GM12878 (cell line): Measurements from ENCODE around the gene POLR2I. TPM values are rescaled to one million over a fixed set of nuclear protein-coding genes. Genes with fewer than 3 reads are reported as not detected.
A peak's percentile ranks its signal among the peaks of the same experiment; 100 is the strongest.

Experiments
- ATAC-seq: fragments of 200-7000 bp; cut with Tn5 transposase; 3 replicates; pipeline ENCODE4 v1.9.1; 2020; ENCODE audit warnings: mild to moderate bottlenecking, moderate library complexity
- BruUV-seq: library from RNA; stranded (reverse); fragments of 400-500 nt; replicated peaks from 2 replicates; lab custom pipeline; 2021; lab: Mats Ljungman, UMichigan
- CTCF ChIA-PET: fragments of 300-600 bp; sonication (Branson Sonifier 250); formaldehyde crosslinking; extraction: SDS; loops from one replicate; lab custom pipeline; 2021; ENCODE audit warnings: inconsistent platforms; lab: Yijun Ruan, JAX
- POLR2A ChIA-PET: fragments of 350-600 bp; formaldehyde crosslinking; extraction: SDS; loops from one replicate; lab custom pipeline; 2021; ENCODE audit warnings: inconsistent platforms; lab: Charles Lee
- RAD21 ChIA-PET: fragments of 300-600 bp; sonication (Branson Sonifier 250); formaldehyde crosslinking; loops from one replicate; lab custom pipeline; 2023; ENCODE audit warnings: antibody characterized with exemption; ENCODE audit not compliant: unreplicated experiment; lab: Charles Lee
- SMC1A ChIA-PET: fragments of 300-600 bp; sonication (Branson Sonifier 250); formaldehyde crosslinking; loops from one replicate; lab custom pipeline; 2023; ENCODE audit not compliant: unreplicated experiment, uncharacterized antibody; lab: Charles Lee
- DNase-seq: peaks from one replicate; pipeline ENCODE4 v3.0.0-alpha.2; 2011; ENCODE audit warnings: low read depth, low spot score
- FAIRE-seq: peaks from 3 replicates; lab custom pipeline; 2011; peaks lifted over from hg19 to GRCh38; lab: Jason Lieb, UNC
- H2AFZ ChIP-seq: 2 replicates; pipeline ENCODE4 v1.6.0; 2011; ENCODE audit warnings: low read depth, low read length, control low read depth; ENCODE audit not compliant: control insufficient read depth
- H3K27ac ChIP-seq: 2 replicates; pipeline ENCODE4 v1.5.1; 2011; ENCODE audit warnings: control low read depth; ENCODE audit not compliant: control insufficient read depth, insufficient read depth
- H3K27me3 ChIP-seq, 2 experiments: replicated peaks in 1 of 2; 2 replicates each; pipeline versions ENCODE4 v1.6.0 to v1.6.1; 2011; ENCODE audit warnings: low read length in 1 of 2; ENCODE audit not compliant: control insufficient read depth in 2 of 2, insufficient read depth in 2 of 2
- H3K36me3 ChIP-seq, 2 experiments: 2 replicates each; pipeline ENCODE4 v1.5.1; 2011; ENCODE audit warnings: low read length in 1 of 2; ENCODE audit not compliant: control insufficient read depth in 2 of 2, insufficient read depth in 2 of 2
- H3K4me1 ChIP-seq: 2 replicates; pipeline ENCODE4 v1.6.1; 2011; ENCODE audit warnings: mild to moderate bottlenecking, low read length, moderate library complexity, mixed read lengths; ENCODE audit not compliant: control insufficient read depth, insufficient read depth
- H3K4me2 ChIP-seq: 2 replicates; pipeline ENCODE4 v1.6.0; 2011; ENCODE audit warnings: control low read depth; ENCODE audit not compliant: control insufficient read depth, insufficient read depth
- H3K4me3 ChIP-seq: fragments of 200-600 bp; sonication (generic); 2 replicates; pipeline ENCODE4 v1.5.1; 2016
- H3K79me2 ChIP-seq: 2 replicates; pipeline ENCODE4 v1.6.0; 2011; ENCODE audit warnings: low read length; ENCODE audit not compliant: control insufficient read depth, insufficient read depth
- H3K9ac ChIP-seq: 2 replicates; pipeline ENCODE4 v1.8.0; 2011; ENCODE audit warnings: low read length, control low read depth, mixed read lengths; ENCODE audit not compliant: control insufficient read depth, insufficient read depth
- H3K9me3 ChIP-seq: replicated peaks from 3 replicates; pipeline ENCODE4 v1.5.1; 2011; ENCODE audit warnings: mild to moderate bottlenecking, low read length; ENCODE audit not compliant: control insufficient read depth, insufficient read depth
- H4K20me1 ChIP-seq: 2 replicates; pipeline ENCODE4 v1.6.0; 2011; ENCODE audit not compliant: control insufficient read depth, insufficient read depth
- EGR1 ChIP-seq, 2 experiments: IDR thresholded peaks; 1 replicate in 1 of 2; 2 replicates in 1 of 2; pipeline ENCODE4 v1.6.1; 2011 to 2012; ENCODE audit warnings: low read depth in 2 of 2, low read length in 2 of 2, borderline replicate concordance in 1 of 2, mild to moderate bottlenecking in 1 of 2, moderate library complexity in 1 of 2
- HCFC1 ChIP-seq: fragments of 150-350 bp; IDR thresholded peaks from 2 replicates; pipeline ENCODE4 v1.6.1; 2014; ENCODE audit warnings: low read length
- MYC ChIP-seq: IDR thresholded peaks from 2 replicates; pipeline ENCODE4 v1.6.1; 2011; ENCODE audit warnings: mild to moderate bottlenecking, low read length, moderate library complexity, inconsistent platforms; ENCODE audit not compliant: insufficient read depth, insufficient replicate concordance, insufficient read length, severe bottlenecking
- POLR2A ChIP-seq: IDR thresholded peaks from 2 replicates; pipeline ENCODE4 v1.6.1; 2011; ENCODE audit warnings: low read depth, mild to moderate bottlenecking, low read length
- POLR2AphosphoS2 ChIP-seq: IDR thresholded peaks from 2 replicates; pipeline ENCODE4 v1.6.1; 2011; ENCODE audit warnings: low read depth, mild to moderate bottlenecking, low read length, improper control_type of control experiment, moderate library complexity
- POU2F2 ChIP-seq: IDR thresholded peaks from 3 replicates; pipeline ENCODE4 v1.6.1; 2011; ENCODE audit warnings: low read depth, mild to moderate bottlenecking, low read length, borderline replicate concordance
- SMC3 ChIP-seq: IDR thresholded peaks from 2 replicates; pipeline ENCODE4 v1.6.1; 2011; ENCODE audit warnings: low read length, improper control_type of control experiment, borderline replicate concordance
- STAT1 ChIP-seq: fragments of 450-650 bp; conservative IDR thresholded peaks from 2 replicates; pipeline ENCODE4 v1.6.1; 2014; ENCODE audit warnings: antibody characterized with exemption, mild to moderate bottlenecking
- TCF12 ChIP-seq: IDR thresholded peaks from 2 replicates; pipeline ENCODE4 v1.6.1; 2011; ENCODE audit warnings: low read depth, mild to moderate bottlenecking, low read length
- WGBS: methylation state at CpG from one replicate; pipeline ENCODE4 v1.1.6; 2016; ENCODE audit warnings: low lambda C conversion rate; ENCODE audit not compliant: insufficient replicate concordance, insufficient coverage; ENCODE audit errors: missing lambda C conversion rate; 5-methylcytosine and 5-hydroxymethylcytosine counted together
- in situ Hi-C: fragments of 300-500 bp; cut with MboI; formaldehyde crosslinking; loops from 9 replicates; pipeline ENCODE4 v1.14.3; 2018; ENCODE audit warnings: mixed read lengths
- intact Hi-C: fragments of 100-400 bp; cut with micrococcal nuclease; formaldehyde crosslinking; loops from one replicate; pipeline ENCODE4 v1.14.2; 2022; ENCODE audit not compliant: unreplicated experiment
- polyA plus RNA-seq, 11 experiments: library from polyadenylated mRNA; depleted of rRNA in 4 of 11; unstranded in 6 of 11; stranded (reverse) in 5 of 11; fragments of >200 nt; fragmentation: Nextera tagmentation in 4 of 11; fragmentation: Illumina TruSeq in 1 of 11; extraction: Ambion mirVana in 4 of 11; extraction: Trizol in 1 of 11; gene quantifications; 1 replicate in 1 of 11; 2 replicates in 10 of 11; pipeline versions ENCODE4 v1.2.1 to v1.2.3, GENCODE V29; 2011 to 2016; ENCODE audit warnings: inconsistent platforms in 2 of 11, missing spikeins in 2 of 11, low read depth in 1 of 11
- total RNA-seq, 4 experiments: library from RNA; depleted of rRNA in 3 of 4; stranded (reverse); fragments of >200 nt in 3 of 4; fragmentation: Illumina TruSeq in 1 of 4; extraction: Trizol in 1 of 4; gene quantifications; 2 replicates each; pipeline versions ENCODE4 v1.2.1 to v1.2.3, GENCODE V29; 2013 to 2021

The POLR2I gene
- total and polyA plus RNA-seq, 10 of the 15 experiments (the other 5 are each of a cell fraction or from before 2014, with no cell fraction given) = 30.9 to 272 (median 202) TPM

DNA sequence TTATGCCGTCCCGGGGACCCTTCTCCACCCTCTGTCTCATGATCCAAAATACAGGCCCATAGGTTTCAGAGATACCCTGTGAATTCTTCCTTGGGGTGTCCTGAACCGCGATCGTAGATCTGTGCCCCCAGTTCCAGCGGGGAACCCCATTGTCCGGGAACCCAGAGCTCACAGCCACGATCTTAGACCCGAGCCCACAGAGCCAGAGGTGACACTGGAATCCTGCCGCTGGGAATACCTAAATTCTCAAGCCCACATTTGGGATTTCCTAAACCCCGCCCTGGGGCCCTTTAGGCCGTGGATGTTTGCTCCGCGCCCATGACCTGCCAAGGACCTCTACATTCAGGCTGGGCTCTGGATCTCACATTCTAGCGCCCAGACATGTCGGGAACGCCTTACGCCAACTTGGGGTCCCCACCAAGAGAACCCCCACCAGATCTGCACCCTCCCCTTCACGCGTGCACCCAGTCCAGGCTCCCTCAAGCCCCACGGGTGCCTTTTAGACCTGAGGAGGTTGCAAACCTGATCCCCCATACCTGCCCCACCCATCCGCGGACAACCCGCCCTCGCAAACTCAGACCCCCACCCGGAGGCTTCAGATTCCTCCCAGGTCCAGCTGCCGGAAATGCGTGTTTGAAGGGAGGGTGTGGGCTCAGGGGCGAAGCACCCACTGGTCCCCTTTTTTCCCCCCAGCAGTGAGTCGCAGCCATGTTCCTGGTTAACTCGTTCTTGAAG lies 25.8 kb upstream of the POLR2I start:
- ATAC-seq (peak; percentile 51), DNase-seq (no peak)
- in situ Hi-C loops (no loop called here), intact Hi-C loops (no loop called here)
- WGBS = under 1% methylated on average over 29 of the region's 31 CpGs
- Histone ChIP-seq H3K27ac (peak overlapping the region; percentile 98), H4K20me1 (peaks cover 6% of the 10 kb centered on the region), H3K9me3 (no peaks in the 10 kb centered on the region), H3K36me3 (peaks cover 4 to 7% of the 10 kb centered on the region in 2 experiments; a peak in 3 of 4 replicates), H3K79me2 (peaks cover 16% of the 10 kb centered on the region), H3K4me3 (peak overlapping the region; percentile 96), H3K4me1 (peaks cover 10% of the 10 kb centered on the region; the same call in 1 of the 2 replicates), H2AFZ (peak overlapping the region; percentile 68), H3K4me2 (peak overlapping the region; percentile 82)
- ChIA-PET SMC1A (no interaction called here), RAD21 (interaction anchor here (2.0 kb wide), 1 partner anchor 12 kb away, joined by 9 read pairs; no protein-coding TSS in a partner anchor), CTCF (interaction anchor here (1.1 to 6.3 kb wide), 2 partner anchors 12 to 78 kb away, joined by 3 to 37 read pairs; no protein-coding TSS in a partner anchor), POLR2A (interaction anchor here (0.5 to 2.0 kb wide), 8 partner anchors 12 to 1143 kb away, joined by 3 to 12 read pairs (median 4); partner anchors contain the start of genes POLR2I and TBCB)
- TF ChIP-seq STAT1 (no peak), EGR1 (IDR thresholded peaks at IDR 0.05; ENCODE audit: borderline replicate concordance in 1 of 2, low read depth in 2 of 2, low read length in 2 of 2) (no peak), TCF12 (0 out of 2 replicates have a peak, but pooled peaks have one; percentile 17), POLR2A (peak; percentile 80), HCFC1 (no peak), POU2F2 (no peak), MYC (no peak), POLR2AphosphoS2 (no peak), SMC3 (no peak)
- TF ChIP-seq, all 136 proteins: peak for 2
- peak overlapping the region; percentile 97 for H3K9ac ChIP-seq
- BruUV-seq = TSS peak; percentile 79
- FAIRE-seq = no peak
- no peaks in the 10 kb centered on the region for H3K27me3 ChIP-seq
